ENCODE measurements around the gene CLEC1A. TPM values are rescaled to one million over a fixed set of nuclear protein-coding genes. Genes with fewer than 3 reads are reported as not detected.

The CLEC1A gene
- total and polyA plus RNA-seq, 10 donors = 1.5 to 12.4 (median 7.4) TPM

Other genes with a start within 250 kb of the CLEC1A start
- gene CLEC2B, start 229.6 kb downstream of the CLEC1A start, total RNA-seq = 10 to 100 TPM; 38.2 to 60.2 (median 55.8) TPM
- gene CLEC2B, start 229.6 kb downstream of the CLEC1A start, polyA plus RNA-seq = 10 to 100 TPM; 20.4 to 35.2 (median 25.8) TPM
- not detected for gene KLRF2, start 217.5 kb downstream of the CLEC1A start, total RNA-seq
- gene KLRF2, start 217.5 kb downstream of the CLEC1A start, polyA plus RNA-seq = under 1 TPM in 1 of 3 donors, not detected in 2; 0.17 TPM
- not detected for gene CLEC2A, start 166.6 kb downstream of the CLEC1A start, total RNA-seq
- gene CLEC2A, start 166.6 kb downstream of the CLEC1A start, polyA plus RNA-seq = not detected
- gene CLEC12A, start 127.6 kb downstream of the CLEC1A start, total RNA-seq = 10 to 100 TPM; 15.2 to 59.5 (median 25.8) TPM
- 10 to 100 TPM in 1 of 3 donors, 1 to 10 TPM in 2; 5.4 to 25.3 (median 5.8) TPM for gene CLEC12A, start 127.6 kb downstream of the CLEC1A start, polyA plus RNA-seq
- gene CLEC1B, start 99.9 kb downstream of the CLEC1A start, total RNA-seq = 1 to 10 TPM; 2.0 to 7.7 (median 2.9) TPM
- 1 to 10 TPM in 1 of 3 donors, under 1 TPM in 2; 0.67 to 1.1 (median 0.67) TPM for gene CLEC1B, start 99.9 kb downstream of the CLEC1A start, polyA plus RNA-seq
- gene CLEC12B, start 88.4 kb downstream of the CLEC1A start, total RNA-seq = 10 to 100 TPM in 1 of 7 donors, 1 to 10 TPM in 6; 1.1 to 11.0 (median 1.6) TPM
- gene CLEC12B, start 88.4 kb downstream of the CLEC1A start, polyA plus RNA-seq = 1 to 10 TPM in 1 of 3 donors, under 1 TPM in 2; 0.20 to 1.9 (median 0.22) TPM
- 1 to 10 TPM in 4 of 7 donors, under 1 TPM in 3; 0.28 to 3.7 (median 1.3) TPM for gene CLEC9A, start 68.3 kb downstream of the CLEC1A start, total RNA-seq
- 1 to 10 TPM in 1 of 3 donors, under 1 TPM in 1, not detected in 1; 0.43 to 1.1 TPM for gene CLEC9A, start 68.3 kb downstream of the CLEC1A start, polyA plus RNA-seq
- 100 to 1,000 TPM in 1 of 7 donors, 10 to 100 TPM in 6; 37.4 to 111 (median 51.8) TPM for gene CLEC7A, start 31.2 kb upstream of the CLEC1A start, total RNA-seq
- 10 to 100 TPM in 2 of 3 donors, 1 to 10 TPM in 1; 7.7 to 20.4 (median 11.7) TPM for gene CLEC7A, start 31.2 kb upstream of the CLEC1A start, polyA plus RNA-seq
- 10 to 100 TPM in 1 of 7 donors, 1 to 10 TPM in 3, not detected in 3; 1.2 to 10.5 (median 1.3) TPM for gene OLR1, start 73.1 kb upstream of the CLEC1A start, total RNA-seq
- gene OLR1, start 73.1 kb upstream of the CLEC1A start, polyA plus RNA-seq = under 1 TPM; 0.09 to 0.22 (median 0.13) TPM
- under 1 TPM in 2 of 7 donors, not detected in 5; 0.19 to 0.40 TPM for gene TMEM52B, start 80.0 kb upstream of the CLEC1A start, total RNA-seq
- under 1 TPM in 1 of 3 donors, not detected in 2; 0.06 TPM for gene TMEM52B, start 80.0 kb upstream of the CLEC1A start, polyA plus RNA-seq
- 10 to 100 TPM; 29.8 to 79.7 (median 53.4) TPM for gene GABARAPL1, start 113.9 kb upstream of the CLEC1A start, total RNA-seq
- gene GABARAPL1, start 113.9 kb upstream of the CLEC1A start, polyA plus RNA-seq = 10 to 100 TPM in 2 of 3 donors, 1 to 10 TPM in 1; 10.0 to 22.5 (median 13.5) TPM
- 10 to 100 TPM; 23.6 to 60.3 (median 40.9) TPM for gene KLRD1, start 208.9 kb upstream of the CLEC1A start, total RNA-seq
- 1 to 10 TPM; 1.7 to 9.4 (median 2.2) TPM for gene KLRD1, start 208.9 kb upstream of the CLEC1A start, polyA plus RNA-seq

Measured in spleen (tissue), 10 donors.